Measurements from ENCODE around the gene PPP3CA.

The PPP3CA gene

DNA sequence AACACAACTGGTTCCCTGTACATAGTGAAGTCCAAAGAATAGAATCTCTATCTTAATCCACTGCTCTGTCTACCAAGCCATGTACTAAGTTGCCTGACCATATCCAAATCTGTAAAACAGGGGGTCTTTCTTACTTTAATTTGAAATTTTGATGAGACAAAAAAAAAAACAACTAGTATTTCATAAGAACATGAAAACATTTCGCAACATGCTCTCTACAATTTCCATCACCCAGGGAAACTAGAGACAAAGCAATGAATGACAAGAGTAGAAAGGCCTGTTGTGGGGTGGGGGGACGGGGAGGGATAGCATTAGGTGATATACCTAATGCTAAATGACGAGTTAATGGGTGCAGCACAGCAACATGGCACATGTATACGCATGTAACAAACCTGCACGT is 279.9 kb downstream of the PPP3CA start:
- DNase-seq (ENCODE audit: low read depth), result no peak
- TF ChIP-seq, protein P1, sequence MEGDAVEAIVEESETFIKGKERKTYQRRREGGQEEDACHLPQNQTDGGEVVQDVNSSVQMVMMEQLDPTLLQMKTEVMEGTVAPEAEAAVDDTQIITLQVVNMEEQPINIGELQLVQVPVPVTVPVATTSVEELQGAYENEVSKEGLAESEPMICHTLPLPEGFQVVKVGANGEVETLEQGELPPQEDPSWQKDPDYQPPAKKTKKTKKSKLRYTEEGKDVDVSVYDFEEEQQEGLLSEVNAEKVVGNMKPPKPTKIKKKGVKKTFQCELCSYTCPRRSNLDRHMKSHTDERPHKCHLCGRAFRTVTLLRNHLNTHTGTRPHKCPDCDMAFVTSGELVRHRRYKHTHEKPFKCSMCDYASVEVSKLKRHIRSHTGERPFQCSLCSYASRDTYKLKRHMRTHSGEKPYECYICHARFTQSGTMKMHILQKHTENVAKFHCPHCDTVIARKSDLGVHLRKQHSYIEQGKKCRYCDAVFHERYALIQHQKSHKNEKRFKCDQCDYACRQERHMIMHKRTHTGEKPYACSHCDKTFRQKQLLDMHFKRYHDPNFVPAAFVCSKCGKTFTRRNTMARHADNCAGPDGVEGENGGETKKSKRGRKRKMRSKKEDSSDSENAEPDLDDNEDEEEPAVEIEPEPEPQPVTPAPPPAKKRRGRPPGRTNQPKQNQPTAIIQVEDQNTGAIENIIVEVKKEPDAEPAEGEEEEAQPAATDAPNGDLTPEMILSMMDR (conservative IDR thresholded peaks at IDR 0.05; ENCODE audit: low read depth, low read length), result no peak

DNA sequence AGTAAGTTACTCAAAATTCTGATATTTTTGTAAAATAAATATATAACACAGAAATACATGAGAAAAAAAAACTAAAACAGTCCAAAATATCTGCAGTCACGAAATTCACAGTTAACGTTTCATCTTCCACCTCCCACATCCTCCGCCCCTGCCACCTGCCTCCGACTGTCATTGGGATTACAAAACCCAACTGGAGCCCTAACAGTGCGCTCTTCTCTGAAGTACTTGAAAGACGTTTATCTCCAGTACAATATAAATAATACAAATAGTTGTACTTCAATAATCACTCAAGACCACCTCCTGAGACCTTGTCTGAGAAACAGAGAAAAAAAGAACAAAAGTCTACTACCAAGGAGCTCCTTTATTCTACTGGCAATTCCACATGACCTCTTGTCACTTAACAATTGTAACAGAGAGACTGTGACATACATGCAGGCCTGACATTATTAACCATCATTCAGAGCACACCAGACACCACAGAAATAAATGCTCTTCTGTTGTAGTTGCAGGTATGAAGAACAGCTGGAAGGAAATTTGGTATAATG is 280.6 kb downstream of the PPP3CA start:
- no peak for DNase-seq (ENCODE audit: low read depth)

More for the DNA sequence above, 279.9 kb downstream of the PPP3CA start:
- no peak overlapping the region for H3K4me3 ChIP-seq (ENCODE audit: low read length)

DNA sequence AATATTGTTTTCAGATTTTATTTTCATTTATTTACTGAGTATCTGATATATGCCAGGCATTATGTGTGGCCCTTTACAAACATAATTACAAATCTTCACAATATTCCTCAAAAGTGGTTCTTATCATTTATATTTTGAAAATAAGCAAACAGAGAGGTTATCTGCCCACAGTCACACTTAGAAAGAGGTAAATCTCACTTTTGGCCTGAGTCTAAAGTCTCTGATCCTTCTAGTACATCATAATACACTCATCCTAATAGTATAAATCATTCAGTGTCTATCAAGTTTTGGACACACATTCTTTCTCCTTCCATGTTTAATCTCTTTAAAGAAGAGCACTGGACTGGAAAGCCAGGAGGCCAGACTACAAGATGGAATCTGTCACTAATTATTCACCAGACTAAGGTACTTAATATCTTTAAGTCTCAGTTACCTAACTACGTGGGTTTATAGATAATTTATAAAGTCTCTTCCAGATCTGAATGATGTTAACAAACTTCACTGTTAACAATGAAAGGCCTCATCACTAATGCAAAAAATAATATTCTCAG is 281.3 kb downstream of the PPP3CA start:
- no peak overlapping the region for H3K4me3 ChIP-seq (ENCODE audit: low read length)
- TF ChIP-seq, protein P1 (conservative IDR thresholded peaks at IDR 0.05; ENCODE audit: low read depth, low read length), result no peak
- DNase-seq (ENCODE audit: low read depth), result no peak

More for the DNA sequence above, 280.6 kb downstream of the PPP3CA start:
- TF ChIP-seq, protein P1 (conservative IDR thresholded peaks at IDR 0.05; ENCODE audit: low read depth, low read length), result no peak
- no peak overlapping the region for H3K4me3 ChIP-seq (ENCODE audit: low read length)

DNA sequence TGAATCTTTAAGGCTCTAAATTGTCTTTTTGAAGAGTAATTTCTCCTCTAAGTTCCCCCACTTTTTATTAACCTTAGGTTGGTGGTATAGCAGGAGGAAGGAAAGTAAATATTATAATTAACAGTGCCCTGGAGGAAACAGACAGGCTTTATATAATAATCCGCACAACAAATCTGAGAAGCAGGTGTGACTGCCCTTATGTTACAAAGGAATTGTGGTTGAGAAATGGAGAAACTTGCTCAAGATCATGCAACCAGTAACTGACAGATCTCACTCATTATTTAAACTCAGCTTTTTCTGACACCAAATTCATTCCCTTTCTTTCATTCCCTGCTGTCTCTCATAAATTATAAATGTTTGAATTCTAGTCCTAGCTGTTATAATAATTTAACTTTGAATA is 282.0 kb downstream of the PPP3CA start:
- H3K4me3 ChIP-seq (ENCODE audit: low read length), result no peak overlapping the region
- TF ChIP-seq, protein P1 (conservative IDR thresholded peaks at IDR 0.05; ENCODE audit: low read depth, low read length), result no peak
- no peak for DNase-seq (ENCODE audit: low read depth)

DNA sequence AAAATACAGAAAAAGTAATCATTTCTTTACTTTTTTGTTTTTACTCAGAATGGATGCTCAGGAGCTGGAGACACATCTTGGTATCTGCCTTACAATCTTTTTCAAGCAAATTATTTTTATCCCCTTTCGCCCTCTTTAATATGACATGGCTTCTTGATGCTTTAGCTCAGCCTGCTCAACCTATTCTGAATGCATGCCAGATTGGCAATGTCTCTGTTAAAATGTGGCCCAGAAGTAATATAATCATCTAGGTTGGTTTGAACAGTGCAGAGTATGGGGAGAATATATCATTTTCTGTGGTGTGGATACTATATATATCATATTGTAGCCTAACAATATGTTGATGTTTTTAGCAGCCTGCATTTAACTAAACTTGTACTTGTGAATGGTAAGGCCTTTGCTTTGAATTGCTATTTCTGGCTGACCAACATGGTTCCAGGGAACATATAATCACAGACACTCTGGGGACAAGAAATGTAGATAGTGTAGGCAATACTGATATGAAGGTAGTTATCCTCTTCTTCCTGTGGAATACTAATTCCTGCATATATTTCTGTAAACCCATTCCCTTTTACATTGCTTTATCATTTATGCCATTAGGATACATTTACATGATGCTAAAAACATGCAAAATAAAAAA is 282.7 kb downstream of the PPP3CA start:
- DNase-seq (ENCODE audit: low read depth), result no peak
- H3K4me3 ChIP-seq (ENCODE audit: low read length), result no peak overlapping the region
- TF ChIP-seq, protein P1 (conservative IDR thresholded peaks at IDR 0.05; ENCODE audit: low read depth, low read length), result no peak

DNA sequence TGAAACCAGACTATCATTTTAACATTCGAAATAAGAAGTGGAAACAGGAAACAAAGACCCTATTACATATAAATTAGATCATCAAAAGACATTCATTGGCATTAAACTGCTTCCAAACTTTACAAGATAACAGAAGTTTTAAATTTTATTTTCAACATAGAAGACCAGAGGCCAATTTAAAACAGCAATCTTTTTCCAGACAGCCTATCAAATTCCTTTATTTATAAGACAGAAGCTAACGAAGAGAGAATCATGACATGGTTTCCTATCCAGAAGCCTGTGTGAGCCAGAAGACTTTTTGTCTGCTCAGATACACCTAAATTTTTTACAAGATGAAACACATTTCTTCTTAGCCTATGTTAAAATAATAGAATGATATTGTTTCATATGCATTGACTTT is 291.9 kb downstream of the PPP3CA start:
- DNase-seq (ENCODE audit: low read depth), result no peak
- TF ChIP-seq, protein P1 (conservative IDR thresholded peaks at IDR 0.05; ENCODE audit: low read depth, low read length), result no peak
- H3K4me3 ChIP-seq (ENCODE audit: low read length), result no peak overlapping the region

DNA sequence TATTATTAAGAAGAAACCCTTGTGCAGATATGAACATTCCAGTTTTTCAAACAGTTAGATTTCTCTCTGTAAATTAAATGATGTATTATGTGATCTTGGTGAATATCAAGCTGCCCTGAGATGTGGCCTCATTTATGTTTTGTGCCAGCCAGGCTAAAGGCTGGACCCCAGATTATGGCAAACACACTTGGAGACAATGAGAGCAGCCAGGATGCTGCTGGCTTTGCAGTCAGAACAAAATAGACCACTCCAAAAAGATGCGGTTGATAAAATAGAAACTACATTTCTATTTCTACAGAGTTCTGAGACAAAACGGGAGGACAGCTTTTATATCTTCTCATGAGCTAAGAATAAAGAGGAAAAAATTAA is 296.5 kb downstream of the PPP3CA start:
- TF ChIP-seq, protein P1 (conservative IDR thresholded peaks at IDR 0.05; ENCODE audit: low read depth, low read length), result no peak
- DNase-seq (ENCODE audit: low read depth), result no peak
- H3K4me3 ChIP-seq (ENCODE audit: low read length), result no peak overlapping the region
